Liver (tissue), 3 donors: ENCODE results near the gene TYMP.
A peak's percentile ranks its signal among the peaks of the same experiment; 100 is the strongest.

ENCODE experiments used
- ATF3 ChIP-seq: IDR thresholded peaks from 2 replicates; pipeline ENCODE4 v1.6.1; 2016; ENCODE audit warnings: antibody characterized with exemption
- CTCF ChIP-seq: fragments of 150-350 bp; IDR thresholded peaks from 2 replicates; pipeline ENCODE4 v1.5.1; 2017; ENCODE audit warnings: improper control_type of control experiment, low read depth, low read length; ENCODE audit not compliant: missing input control
- GABPA ChIP-seq, 2 donors: IDR thresholded peaks in 1 of 2; conservative IDR thresholded peaks in 1 of 2; 2 replicates each; pipeline ENCODE4 v1.6.1; 2016; ENCODE audit warnings: antibody characterized with exemption in 2 of 2, mild to moderate bottlenecking in 1 of 2, moderate library complexity in 1 of 2
- JUND ChIP-seq, 2 donors: IDR thresholded peaks; 2 replicates each; pipeline ENCODE4 v1.6.1; 2016; ENCODE audit warnings: antibody characterized with exemption in 2 of 2
- MAX ChIP-seq: IDR thresholded peaks from 2 replicates; pipeline ENCODE4 v1.6.1; 2016; ENCODE audit warnings: antibody characterized with exemption
- RAD21 ChIP-seq, 2 donors: IDR thresholded peaks; 2 replicates each; pipeline ENCODE4 v1.6.1; 2016; ENCODE audit warnings: antibody characterized with exemption in 2 of 2, mild to moderate bottlenecking in 2 of 2
- RXRA ChIP-seq, 2 donors: IDR thresholded peaks; 2 replicates each; pipeline ENCODE4 v1.6.1; 2017 to 2018; ENCODE audit warnings: antibody characterized with exemption in 2 of 2, mild to moderate bottlenecking in 1 of 2
- SP1 ChIP-seq: IDR thresholded peaks from 2 replicates; pipeline ENCODE4 v1.6.1; 2018; ENCODE audit warnings: antibody characterized with exemption, mild to moderate bottlenecking
- YY1 ChIP-seq: IDR thresholded peaks from 2 replicates; pipeline ENCODE4 v1.6.1; 2016; ENCODE audit warnings: antibody characterized with exemption, mild to moderate bottlenecking
- donor health status: healthy.
- donor health status: healthy.

- TF ChIP-seq SP1 (peak; percentile 26), MAX (no peak), RAD21 (IDR thresholded peaks at IDR 0.05) (no peak), CTCF (no peak), ATF3 (no peak), JUND (IDR thresholded peaks at IDR 0.05) (no peak), RXRA (IDR thresholded peaks at IDR 0.05) (no peak), YY1 (no peak), GABPA (IDR thresholded peaks at IDR 0.05 in 1 of 2, conservative IDR thresholded peaks at IDR 0.05 in 1 of 2) (no peak)
These were observed 18.5 kb upstream of the TYMP start for GRCh38 chr22:50548040-50548920.
